SU-DHL-6 (cell line): ENCODE results near the gene RBFOX1.

ENCODE experiments used
- H2AFZ ChIP-seq: fragments of 200-600 bp; sonication (generic); 2 replicates; pipeline ENCODE4 v1.6.1; 2014; ENCODE audit warnings: low read depth, mild to moderate bottlenecking, moderate library complexity, mixed read lengths, antibody characterized with exemption, low read length; ENCODE audit not compliant: severe bottlenecking
- H3F3A ChIP-seq: fragments of 200-600 bp; shearing (Covaris generic); 2 replicates; pipeline ENCODE4 v1.6.0; 2016; ENCODE audit warnings: antibody characterized with exemption, mild to moderate bottlenecking; ENCODE audit not compliant: insufficient read depth
- H3K27ac ChIP-seq: fragments of 200-600 bp; sonication (generic); 2 replicates; pipeline ENCODE4 v1.5.1; 2016; ENCODE audit warnings: low read depth, mild to moderate bottlenecking, low read length, moderate library complexity, mixed read lengths
- H3K27me3 ChIP-seq: fragments of 200-600 bp; sonication (generic), shearing (Covaris generic); 2 replicates; pipeline ENCODE4 v1.6.0; 2014; ENCODE audit warnings: mild to moderate bottlenecking, low read length
- H3K36me3 ChIP-seq: fragments of 200-600 bp; sonication (generic); 2 replicates; pipeline ENCODE4 v1.6.1; 2014; ENCODE audit warnings: mild to moderate bottlenecking, low read length, mixed read lengths
- H3K4me2 ChIP-seq: fragments of 300-600, 200-600 bp; shearing (Covaris generic), sonication (generic); 2 replicates; pipeline ENCODE4 v1.6.0; 2014; ENCODE audit warnings: low read length, low read depth, mild to moderate bottlenecking; ENCODE audit not compliant: poor library complexity, severe bottlenecking
- H3K4me3 ChIP-seq: fragments of 200-600 bp; sonication (generic); 2 replicates; pipeline ENCODE4 v1.5.1; 2014; ENCODE audit warnings: antibody characterized with exemption, low read length, mild to moderate bottlenecking, mixed read lengths; ENCODE audit not compliant: insufficient read depth, poor library complexity, severe bottlenecking
- H3K79me2 ChIP-seq: fragments of 200-600 bp; sonication (generic); 2 replicates; pipeline ENCODE4 v1.6.1; 2014; ENCODE audit warnings: mild to moderate bottlenecking, low read length, moderate library complexity; ENCODE audit not compliant: insufficient read depth
- H3K9ac ChIP-seq: fragments of 200-600 bp; sonication (generic); 2 replicates; pipeline ENCODE4 v1.7.0; 2014; ENCODE audit warnings: mild to moderate bottlenecking, low read length
- H3K9me2 ChIP-seq: fragments of 200-600 bp; sonication (generic); replicated peaks from 2 replicates; pipeline ENCODE4 v1.6.1; 2014; ENCODE audit warnings: low read length; ENCODE audit not compliant: insufficient read depth
- H3K9me3 ChIP-seq: fragments of 200-600 bp; sonication (generic); 2 replicates; pipeline ENCODE4 v1.6.1; 2014; ENCODE audit warnings: low read length, mixed read lengths; ENCODE audit not compliant: insufficient read depth
- H4K20me1 ChIP-seq: fragments of 200-600 bp; sonication (generic); 2 replicates; pipeline ENCODE4 v1.6.1; 2014; ENCODE audit warnings: low read depth, mild to moderate bottlenecking, antibody characterized with exemption, low read length, moderate library complexity, mixed read lengths
- EZH2phosphoT487 ChIP-seq: fragments of 200-600 bp; sonication (generic), shearing (Covaris generic); conservative IDR thresholded peaks from 2 replicates; pipeline ENCODE4 v1.6.1; 2018; ENCODE audit warnings: mild to moderate bottlenecking, antibody characterized with exemption, low read length, moderate library complexity, mixed read lengths
- TF ChIP-seq, protein P1 (sequence below): fragments of 200-600 bp; sonication (generic); IDR thresholded peaks from one replicate; pipeline ENCODE4 v1.5.1; 2017; ENCODE audit warnings: antibody characterized with exemption, mild to moderate bottlenecking, low read length, moderate library complexity; ENCODE audit not compliant: insufficient read depth, poor library complexity, severe bottlenecking

Gene RBFOX1

DNA sequence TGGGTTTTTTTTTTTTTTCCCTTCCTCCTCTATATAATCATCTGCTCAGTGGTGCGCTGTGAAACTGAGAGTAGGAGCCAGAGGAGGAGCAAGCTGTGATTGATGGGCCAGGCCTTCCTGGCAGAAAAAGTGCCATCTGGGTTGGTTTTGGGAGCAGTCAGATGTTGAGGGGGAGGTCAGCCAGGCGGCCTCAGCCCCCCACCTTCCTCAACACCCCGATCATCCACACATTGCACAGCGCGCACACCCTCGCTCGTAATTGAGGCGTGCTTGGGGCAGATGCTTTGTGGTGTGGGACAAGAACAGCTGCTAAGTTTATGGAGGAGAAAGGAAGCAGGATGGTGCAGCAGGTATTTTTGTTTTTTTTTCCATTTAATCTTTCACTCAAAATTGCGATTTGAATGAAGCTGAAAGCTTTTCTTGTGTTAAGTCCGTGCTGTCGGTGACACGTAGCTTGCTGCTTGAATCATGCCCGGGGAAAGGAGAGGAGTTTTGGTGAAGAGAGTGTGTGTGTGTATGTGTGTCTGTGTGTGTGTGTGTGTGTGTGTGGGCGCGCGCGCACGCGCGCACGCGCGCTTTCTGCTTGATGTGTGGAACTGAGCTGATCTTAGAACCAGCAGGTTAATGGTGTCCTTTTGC lies 177.4 kb downstream of the RBFOX1 start:
- no peaks in the 10 kb centered on the region for H4K20me1 ChIP-seq
- H3F3A ChIP-seq: no peaks in the 10 kb centered on the region
- H2AFZ ChIP-seq: no peak overlapping the region
- H3K9me3 ChIP-seq: no peaks in the 10 kb centered on the region
- TF ChIP-seq, protein P1, sequence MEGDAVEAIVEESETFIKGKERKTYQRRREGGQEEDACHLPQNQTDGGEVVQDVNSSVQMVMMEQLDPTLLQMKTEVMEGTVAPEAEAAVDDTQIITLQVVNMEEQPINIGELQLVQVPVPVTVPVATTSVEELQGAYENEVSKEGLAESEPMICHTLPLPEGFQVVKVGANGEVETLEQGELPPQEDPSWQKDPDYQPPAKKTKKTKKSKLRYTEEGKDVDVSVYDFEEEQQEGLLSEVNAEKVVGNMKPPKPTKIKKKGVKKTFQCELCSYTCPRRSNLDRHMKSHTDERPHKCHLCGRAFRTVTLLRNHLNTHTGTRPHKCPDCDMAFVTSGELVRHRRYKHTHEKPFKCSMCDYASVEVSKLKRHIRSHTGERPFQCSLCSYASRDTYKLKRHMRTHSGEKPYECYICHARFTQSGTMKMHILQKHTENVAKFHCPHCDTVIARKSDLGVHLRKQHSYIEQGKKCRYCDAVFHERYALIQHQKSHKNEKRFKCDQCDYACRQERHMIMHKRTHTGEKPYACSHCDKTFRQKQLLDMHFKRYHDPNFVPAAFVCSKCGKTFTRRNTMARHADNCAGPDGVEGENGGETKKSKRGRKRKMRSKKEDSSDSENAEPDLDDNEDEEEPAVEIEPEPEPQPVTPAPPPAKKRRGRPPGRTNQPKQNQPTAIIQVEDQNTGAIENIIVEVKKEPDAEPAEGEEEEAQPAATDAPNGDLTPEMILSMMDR: no peak
- TF ChIP-seq EZH2phosphoT487: no peak
- H3K4me3 ChIP-seq: no peak overlapping the region
- no peak overlapping the region for H3K27ac ChIP-seq
- H3K27me3 ChIP-seq: no peaks in the 10 kb centered on the region
- H3K4me2 ChIP-seq: no peak overlapping the region
- H3K36me3 ChIP-seq: no peaks in the 10 kb centered on the region
- no peaks in the 10 kb centered on the region for H3K9me2 ChIP-seq
- no peaks in the 10 kb centered on the region for H3K79me2 ChIP-seq
- no peak overlapping the region for H3K9ac ChIP-seq

DNA sequence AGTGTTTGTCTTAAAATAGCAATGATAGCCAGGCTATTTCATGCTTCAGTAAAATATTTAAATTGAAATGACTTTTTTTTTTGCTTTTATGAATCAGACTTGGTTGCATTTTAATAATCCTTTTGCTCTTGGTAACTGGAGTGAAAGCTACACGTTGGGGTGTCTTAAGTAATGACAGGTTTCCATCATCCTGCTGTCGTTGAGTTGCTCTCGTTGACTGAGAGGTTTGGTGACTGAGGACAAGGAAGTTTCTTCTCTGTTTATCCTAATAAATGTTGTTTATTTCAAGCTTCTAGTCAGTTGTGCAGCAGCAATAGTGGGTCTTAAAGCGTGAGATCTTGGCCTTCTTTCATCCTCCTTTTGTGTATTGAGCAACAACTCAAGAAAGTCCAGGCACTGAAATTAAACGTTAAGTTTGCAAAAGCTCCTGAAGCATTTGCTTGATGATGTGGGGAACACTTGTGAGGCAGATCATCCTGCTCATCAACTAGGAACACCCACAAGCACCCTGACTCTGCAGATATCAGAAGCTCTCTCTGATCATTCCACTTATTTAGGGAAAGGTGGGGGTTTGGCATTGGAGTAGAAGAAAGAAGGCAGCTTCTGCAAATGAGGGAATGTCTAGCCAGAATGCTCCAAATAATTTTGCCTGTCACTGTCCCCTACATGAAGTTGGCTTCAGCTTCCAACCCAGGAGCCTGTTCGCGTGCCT lies 179.1 kb downstream of the RBFOX1 start:
- Histone ChIP-seq H3K9ac (no peak overlapping the region), H3K79me2 (no peaks in the 10 kb centered on the region), H3K36me3 (no peaks in the 10 kb centered on the region), H2AFZ (no peak overlapping the region), H3F3A (no peaks in the 10 kb centered on the region), H3K4me3 (no peak overlapping the region), H3K9me2 (no peaks in the 10 kb centered on the region), H3K27ac (no peak overlapping the region), H3K4me2 (no peak overlapping the region), H3K27me3 (no peaks in the 10 kb centered on the region), H4K20me1 (no peaks in the 10 kb centered on the region), H3K9me3 (no peaks in the 10 kb centered on the region)
- TF ChIP-seq EZH2phosphoT487: no peak
- TF ChIP-seq, protein P1: no peak

- no peak for TF ChIP-seq EZH2phosphoT487
- TF ChIP-seq, protein P1: no peak
- no peak overlapping the region for H3K4me2 ChIP-seq
- H3K9ac ChIP-seq: no peak overlapping the region
- H3K36me3 ChIP-seq: no peaks in the 10 kb centered on the region
- H3K9me3 ChIP-seq: no peaks in the 10 kb centered on the region
- H3K79me2 ChIP-seq: no peaks in the 10 kb centered on the region
- no peaks in the 10 kb centered on the region for H3K27me3 ChIP-seq
- H3F3A ChIP-seq: no peaks in the 10 kb centered on the region
- H3K9me2 ChIP-seq: no peaks in the 10 kb centered on the region
- H3K27ac ChIP-seq: no peak overlapping the region
- H4K20me1 ChIP-seq: no peaks in the 10 kb centered on the region
- H3K4me3 ChIP-seq: no peak overlapping the region
- no peak overlapping the region for H2AFZ ChIP-seq
Observed at GRCh38 chr16:7512503-7512902, 179.9 kb downstream of the RBFOX1 start.
